Muscle layer of duodenum (tissue), 2 donors: ENCODE measurements around the gene RNF41.
A peak's percentile ranks its signal among the peaks of the same experiment; 100 is the strongest.
"Not testable (repeated sequence)": the region's sequence is repeated elsewhere in the genome, so short reads cannot be mapped to it uniquely, and the experiment has no call there.

Source experiments
- H3K27ac ChIP-seq: one replicate; pipeline ENCODE4 v1.7.0; 2013; ENCODE audit warnings: mild to moderate bottlenecking, low read length
- H3K27me3 ChIP-seq: one replicate; pipeline ENCODE4 v1.7.0; 2013; ENCODE audit warnings: low read depth, mild to moderate bottlenecking, control low read depth, low read length
- H3K36me3 ChIP-seq, 2 donors: one replicate each; pipeline ENCODE4 v1.7.0; 2013; ENCODE audit warnings: low read length in 2 of 2, control low read depth in 1 of 2, mild to moderate bottlenecking in 1 of 2; ENCODE audit not compliant: insufficient read depth in 2 of 2, control insufficient read depth in 1 of 2
- H3K4me1 ChIP-seq, 2 donors: one replicate each; pipeline ENCODE4 v1.7.0; 2013; ENCODE audit warnings: low read length in 2 of 2, mild to moderate bottlenecking in 2 of 2, control low read depth in 1 of 2, moderate library complexity in 1 of 2; ENCODE audit not compliant: insufficient read depth in 2 of 2, control insufficient read depth in 1 of 2
- H3K4me3 ChIP-seq, 2 donors: one replicate each; pipeline ENCODE4 v1.7.0; 2013; ENCODE audit warnings: low read length in 2 of 2, low read depth in 1 of 2, mild to moderate bottlenecking in 1 of 2
- H3K9me3 ChIP-seq, 2 donors: one replicate each; pipeline ENCODE4 v1.7.0; 2013; ENCODE audit warnings: low read length in 2 of 2, control low read depth in 1 of 2, mild to moderate bottlenecking in 1 of 2; ENCODE audit not compliant: control insufficient read depth in 1 of 2
- donor health status: healthy.

Gene RNF41

GRCh38 chr12:56156464-56157200 lies 65.1 kb downstream of the RNF41 start:
- H3K9me3 ChIP-seq, H3K27me3 ChIP-seq: not testable (repeated sequence)
- peak overlapping the region; percentile 61 to 74 for H3K4me3 ChIP-seq
- H3K36me3 ChIP-seq: peaks cover 23% of the 10 kb centered on the region in 2 donors
- H3K4me1 ChIP-seq: peaks cover 22 to 36% of the 10 kb centered on the region in 2 donors
- H3K27ac ChIP-seq: peak overlapping the region; percentile 84

GRCh38 chr12:56155256-56155845 lies 66.4 kb downstream of the RNF41 start:
- Histone ChIP-seq H3K27me3 (no peaks in the 10 kb centered on the region), H3K4me1 (peaks cover 17 to 30% of the 10 kb centered on the region in 2 donors), H3K36me3 (peaks cover 10% of the 10 kb centered on the region in 2 donors), H3K9me3 (no peaks in the 10 kb centered on the region), H3K27ac (no peak overlapping the region), H3K4me3 (no peak overlapping the region)

GRCh38 chr12:56154818-56155217 lies 66.9 kb downstream of the RNF41 start:
- Histone ChIP-seq H3K9me3 (no peaks in the 10 kb centered on the region), H3K4me3 (no peak overlapping the region), H3K27me3 (no peaks in the 10 kb centered on the region), H3K27ac (no peak overlapping the region), H3K36me3 (peaks cover 4 to 5% of the 10 kb centered on the region in 2 donors), H3K4me1 (peaks cover 16 to 26% of the 10 kb centered on the region in 2 donors)

GRCh38 chr12:56154246-56154771 lies 67.4 kb downstream of the RNF41 start:
- Histone ChIP-seq H3K27ac (no peak overlapping the region), H3K4me1 (peaks cover 16 to 21% of the 10 kb centered on the region in 2 donors), H3K4me3 (no peak overlapping the region)

GRCh38 chr12:56153678-56154065 lies 68.0 kb downstream of the RNF41 start:
- Histone ChIP-seq H3K27ac (no peak overlapping the region), H3K36me3 (no peaks in the 10 kb centered on the region), H3K4me1 (peaks cover 16 to 20% of the 10 kb centered on the region in 2 donors), H3K9me3 (no peaks in the 10 kb centered on the region), H3K4me3 (peak overlapping the region in 1 of 2 donors; percentile 75), H3K27me3 (no peaks in the 10 kb centered on the region)

More at GRCh38 chr12:56154246-56154771, 67.4 kb downstream of the RNF41 start:
- H3K27me3 ChIP-seq: no peaks in the 10 kb centered on the region
- H3K9me3 ChIP-seq: no peaks in the 10 kb centered on the region
- no peaks in the 10 kb centered on the region for H3K36me3 ChIP-seq

GRCh38 chr12:56152756-56153677 lies 68.7 kb downstream of the RNF41 start:
- Histone ChIP-seq H3K27ac (peak overlapping the region; percentile 40), H3K9me3 (no peaks in the 10 kb centered on the region), H3K36me3 (no peaks in the 10 kb centered on the region)

More at GRCh38 chr12:56152756-56153677, 68.7 kb downstream of the RNF41 start:
- Histone ChIP-seq H3K4me3 (peak overlapping the region; percentile 69 to 75), H3K27me3 (no peaks in the 10 kb centered on the region), H3K4me1 (peaks cover 16 to 20% of the 10 kb centered on the region in 2 donors)
